Lower leg skin (tissue), 4 donors: ENCODE results near the gene ATP2B2. TPM values are rescaled to one million over a fixed set of nuclear protein-coding genes. Genes with fewer than 3 reads are reported as not detected.

Source experiments
- DNase-seq, 2 donors: peaks; one replicate each; pipeline ENCODE4 v3.0.0-alpha.2; 2019; ENCODE audit warnings: low spot score in 2 of 2
- H3K4me3 ChIP-seq: fragments of 200-600 bp; sonication (generic); 2 replicates; pipeline ENCODE4 v1.5.1; 2017; ENCODE audit warnings: mild to moderate bottlenecking, low read depth; ENCODE audit not compliant: poor library complexity, severe bottlenecking
- CTCF ChIP-seq, 3 donors: fragments of 450-650 bp; IDR thresholded peaks; one replicate each; pipeline ENCODE4 v1.5.1; 2016; ENCODE audit warnings: antibody characterized with exemption in 3 of 3, mild to moderate bottlenecking in 3 of 3, moderate library complexity in 2 of 3
- POLR2A ChIP-seq, 2 donors: fragments of 450-650 bp; IDR thresholded peaks; one replicate each; pipeline ENCODE4 v1.6.1; 2016 to 2017; ENCODE audit warnings: antibody characterized with exemption in 2 of 2, mild to moderate bottlenecking in 1 of 2, moderate library complexity in 1 of 2
- WGBS, 2 donors: methylation state at CpG; one replicate each; pipeline ENCODE4 v1.1.5; 2018; 5-methylcytosine and 5-hydroxymethylcytosine counted together
- intact Hi-C: fragments of 100-400 bp; cut with DNase I; formaldehyde crosslinking; loops from one replicate; pipeline ENCODE4 v1.15.0; 2023; ENCODE audit warnings: low total_unique reads
- total RNA-seq, 4 donors: library from RNA; depleted of rRNA; stranded (reverse); fragments of >200 nt; gene quantifications; one replicate each; pipeline ENCODE4 v1.1.0, GENCODE V29; 2016

ATP2B2 gene
- total RNA-seq, 4 donors from 2014 or later: 0.12 to 0.45 (median 0.19) TPM; not detected in 1

- intact Hi-C loops: no loop called here
- whole genome bisulfite sequencing, 2 donors: 43 to 58% methylated on average over 1 of the region's 1 CpG
- H3K4me3 ChIP-seq: no peak overlapping the region
- DNase-seq: no peak
- TF ChIP-seq CTCF (IDR thresholded peaks at IDR 0.05) (no peak), POLR2A (IDR thresholded peaks at IDR 0.05) (no peak)
These were observed 116.0 kb downstream of the ATP2B2 start for GRCh38 chr3:10389339-10389738.

- 57 to 64% methylated on average over 6 of the region's 6 CpGs for WGBS, 2 donors
These were observed 117.3 kb downstream of the ATP2B2 start for GRCh38 chr3:10387881-10388609.

GRCh38 chr3:10386121-10386520, 119.3 kb downstream of the ATP2B2 start:
- intact Hi-C loops: no loop called here
- DNase-seq: no peak
- H3K4me3 ChIP-seq: no peak overlapping the region
- 94 to 100% methylated on average over 1 of the region's 1 CpG for WGBS, 2 donors
- TF ChIP-seq POLR2A (IDR thresholded peaks at IDR 0.05) (no peak), CTCF (IDR thresholded peaks at IDR 0.05) (no peak)

More at GRCh38 chr3:10387881-10388609, 117.3 kb downstream of the ATP2B2 start:
- DNase-seq: no peak
- TF ChIP-seq CTCF (IDR thresholded peaks at IDR 0.05): no peak
- TF ChIP-seq POLR2A (IDR thresholded peaks at IDR 0.05): no peak
- no peak overlapping the region for H3K4me3 ChIP-seq
- intact Hi-C loops: no loop called here

- intact Hi-C loops: no loop called here
- WGBS, 2 donors: 81 to 86% methylated on average over 23 of the region's 23 CpGs
- no peak overlapping the region for H3K4me3 ChIP-seq
- no peak for DNase-seq
- TF ChIP-seq POLR2A (IDR thresholded peaks at IDR 0.05) (no peak), CTCF (IDR thresholded peaks at IDR 0.05) (no peak)
These were observed 120.6 kb downstream of the ATP2B2 start for GRCh38 chr3:10384541-10385360.

- H3K4me3 ChIP-seq: no peak overlapping the region
- 94 to 95% methylated on average over 4 of the region's 4 CpGs for WGBS, 2 donors
- intact Hi-C loops: no loop called here
- TF ChIP-seq POLR2A (IDR thresholded peaks at IDR 0.05) (no peak), CTCF (IDR thresholded peaks at IDR 0.05) (no peak)
- DNase-seq: no peak
These were observed 121.5 kb downstream of the ATP2B2 start for GRCh38 chr3:10383850-10384248.
